ENCODE measurements around the gene MYH14.
"Not testable (repeated sequence)": the region's sequence is repeated elsewhere in the genome, so short reads cannot be mapped to it uniquely, and the experiment has no call there.

MYH14 gene

GRCh38 chr19:50233308-50233910, 30.0 kb downstream of the MYH14 start:
- TF ChIP-seq, protein P1, sequence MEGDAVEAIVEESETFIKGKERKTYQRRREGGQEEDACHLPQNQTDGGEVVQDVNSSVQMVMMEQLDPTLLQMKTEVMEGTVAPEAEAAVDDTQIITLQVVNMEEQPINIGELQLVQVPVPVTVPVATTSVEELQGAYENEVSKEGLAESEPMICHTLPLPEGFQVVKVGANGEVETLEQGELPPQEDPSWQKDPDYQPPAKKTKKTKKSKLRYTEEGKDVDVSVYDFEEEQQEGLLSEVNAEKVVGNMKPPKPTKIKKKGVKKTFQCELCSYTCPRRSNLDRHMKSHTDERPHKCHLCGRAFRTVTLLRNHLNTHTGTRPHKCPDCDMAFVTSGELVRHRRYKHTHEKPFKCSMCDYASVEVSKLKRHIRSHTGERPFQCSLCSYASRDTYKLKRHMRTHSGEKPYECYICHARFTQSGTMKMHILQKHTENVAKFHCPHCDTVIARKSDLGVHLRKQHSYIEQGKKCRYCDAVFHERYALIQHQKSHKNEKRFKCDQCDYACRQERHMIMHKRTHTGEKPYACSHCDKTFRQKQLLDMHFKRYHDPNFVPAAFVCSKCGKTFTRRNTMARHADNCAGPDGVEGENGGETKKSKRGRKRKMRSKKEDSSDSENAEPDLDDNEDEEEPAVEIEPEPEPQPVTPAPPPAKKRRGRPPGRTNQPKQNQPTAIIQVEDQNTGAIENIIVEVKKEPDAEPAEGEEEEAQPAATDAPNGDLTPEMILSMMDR (IDR thresholded peaks at IDR 0.05; ENCODE audit: insufficient read depth, low read length, poor library complexity, severe bottlenecking), result no peak
- no peak for TF ChIP-seq EZH2phosphoT487 (conservative IDR thresholded peaks at IDR 0.05; ENCODE audit: low read length)
- H3K9ac ChIP-seq (ENCODE audit: low read length), result no peak overlapping the region
- H3K9me3 ChIP-seq (ENCODE audit: insufficient read depth, low read length), result no peaks in the 10 kb centered on the region
- no peaks in the 10 kb centered on the region for H3K36me3 ChIP-seq (ENCODE audit: low read length)
- H3K9me2 ChIP-seq (replicated peaks; ENCODE audit: insufficient read depth, low read length), result no peaks in the 10 kb centered on the region
- no peaks in the 10 kb centered on the region for H3K27me3 ChIP-seq (ENCODE audit: low read length)
- no peaks in the 10 kb centered on the region for H3K79me2 ChIP-seq (ENCODE audit: insufficient read depth, low read length)
- no peaks in the 10 kb centered on the region for H3F3A ChIP-seq (ENCODE audit: insufficient read depth)
- H3K4me3 ChIP-seq (ENCODE audit: insufficient read depth, low read length, poor library complexity, severe bottlenecking), result no peak overlapping the region
- no peak overlapping the region for H3K27ac ChIP-seq (ENCODE audit: low read depth, low read length)
- no peak overlapping the region for H2AFZ ChIP-seq (ENCODE audit: low read depth, low read length, severe bottlenecking)
- no peaks in the 10 kb centered on the region for H4K20me1 ChIP-seq (ENCODE audit: low read depth, low read length)
- H3K4me2 ChIP-seq (ENCODE audit: low read depth, low read length, poor library complexity, severe bottlenecking), result no peak overlapping the region

DNA sequence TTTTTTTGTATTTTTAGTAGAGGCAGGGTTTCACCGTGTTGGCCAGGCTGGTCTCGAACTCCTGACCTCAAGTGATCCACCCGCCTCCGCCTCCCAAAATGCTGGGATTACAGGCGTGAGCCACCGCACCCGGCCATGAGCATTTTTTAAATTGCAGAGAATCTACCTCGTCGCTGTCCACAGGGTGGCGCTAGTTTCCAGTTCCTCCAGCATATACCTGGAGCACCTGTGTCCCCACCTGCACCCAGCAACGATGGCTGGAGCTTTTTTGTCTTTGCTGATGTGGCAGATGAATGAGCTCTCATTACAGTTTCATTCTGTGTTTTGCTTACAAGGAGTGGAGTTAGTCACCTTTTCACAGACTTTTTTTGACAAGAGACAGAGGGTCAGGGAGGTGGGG, 34.1 kb downstream of the MYH14 start:
- not testable (repeated sequence) for H3K9ac ChIP-seq (ENCODE audit: low read length); H3K27me3 ChIP-seq (ENCODE audit: low read length)

GRCh38 chr19:50238043-50238442, 34.6 kb downstream of the MYH14 start:
- no peak overlapping the region for H3K27ac ChIP-seq (ENCODE audit: low read depth, low read length)
- H3K4me2 ChIP-seq (ENCODE audit: low read depth, low read length, poor library complexity, severe bottlenecking), result no peak overlapping the region
- H4K20me1 ChIP-seq (ENCODE audit: low read depth, low read length), result no peaks in the 10 kb centered on the region
- H3F3A ChIP-seq (ENCODE audit: insufficient read depth), result no peaks in the 10 kb centered on the region
- H3K9me2 ChIP-seq (replicated peaks; ENCODE audit: insufficient read depth, low read length), result no peaks in the 10 kb centered on the region
- TF ChIP-seq, protein P1 (IDR thresholded peaks at IDR 0.05; ENCODE audit: insufficient read depth, low read length, poor library complexity, severe bottlenecking), result no peak
- TF ChIP-seq EZH2phosphoT487 (conservative IDR thresholded peaks at IDR 0.05; ENCODE audit: low read length), result no peak
- H3K9me3 ChIP-seq (ENCODE audit: insufficient read depth, low read length), result no peaks in the 10 kb centered on the region
- H3K36me3 ChIP-seq (ENCODE audit: low read length), result no peaks in the 10 kb centered on the region
- H3K79me2 ChIP-seq (ENCODE audit: insufficient read depth, low read length), result no peaks in the 10 kb centered on the region
- H3K9ac ChIP-seq (ENCODE audit: low read length), result no peak overlapping the region
- no peak overlapping the region for H2AFZ ChIP-seq (ENCODE audit: low read depth, low read length, severe bottlenecking)
- no peaks in the 10 kb centered on the region for H3K27me3 ChIP-seq (ENCODE audit: low read length)
- no peak overlapping the region for H3K4me3 ChIP-seq (ENCODE audit: insufficient read depth, low read length, poor library complexity, severe bottlenecking)

More for the DNA sequence above, 34.1 kb downstream of the MYH14 start:
- H3K9me2 ChIP-seq (replicated peaks; ENCODE audit: insufficient read depth, low read length); H3F3A ChIP-seq (ENCODE audit: insufficient read depth); H2AFZ ChIP-seq (ENCODE audit: low read depth, low read length, severe bottlenecking); H3K79me2 ChIP-seq (ENCODE audit: insufficient read depth, low read length); H3K27ac ChIP-seq (ENCODE audit: low read depth, low read length); H4K20me1 ChIP-seq (ENCODE audit: low read depth, low read length); H3K9me3 ChIP-seq (ENCODE audit: insufficient read depth, low read length); H3K4me3 ChIP-seq (ENCODE audit: insufficient read depth, low read length, poor library complexity, severe bottlenecking); H3K4me2 ChIP-seq (ENCODE audit: low read depth, low read length, poor library complexity, severe bottlenecking); H3K36me3 ChIP-seq (ENCODE audit: low read length): not testable (repeated sequence)

DNA sequence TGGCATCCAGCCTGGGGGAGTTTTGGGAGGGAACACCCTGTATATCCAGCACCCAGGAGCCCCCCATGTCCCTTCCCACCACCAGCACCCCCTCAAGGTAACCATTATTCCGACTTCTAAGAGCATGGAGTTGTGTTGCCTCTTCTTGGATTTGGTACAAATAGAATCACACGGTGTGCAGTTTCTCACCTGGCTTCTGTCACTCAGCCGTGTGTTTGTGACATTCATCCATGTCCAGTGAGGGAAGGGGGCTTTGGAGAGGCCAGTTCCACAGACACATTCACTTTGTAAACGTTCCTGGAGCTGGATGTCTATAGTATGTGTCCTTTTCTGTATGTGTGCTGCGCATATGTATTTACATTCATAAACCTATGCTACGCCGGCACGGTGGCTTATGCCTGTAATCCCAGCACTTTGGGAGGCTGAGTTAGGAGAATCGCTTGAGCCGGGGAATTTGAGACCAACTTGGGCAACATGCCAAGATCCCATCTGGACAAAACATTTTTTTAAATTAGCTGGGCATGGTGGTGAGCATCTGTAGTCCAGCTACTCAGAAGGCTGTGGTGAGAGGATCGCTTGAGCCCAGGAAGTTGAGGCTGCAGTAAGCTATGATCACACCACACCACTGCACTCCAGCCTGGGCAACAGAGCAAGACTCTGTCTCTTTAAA, 36.6 kb downstream of the MYH14 start:
- Histone ChIP-seq H4K20me1 (ENCODE audit: low read depth, low read length) (no peaks in the 10 kb centered on the region), H2AFZ (ENCODE audit: low read depth, low read length, severe bottlenecking) (no peak overlapping the region), H3K79me2 (ENCODE audit: insufficient read depth, low read length) (no peaks in the 10 kb centered on the region), H3K27ac (ENCODE audit: low read depth, low read length) (no peak overlapping the region), H3K9ac (ENCODE audit: low read length) (no peak overlapping the region), H3F3A (ENCODE audit: insufficient read depth) (no peaks in the 10 kb centered on the region), H3K27me3 (ENCODE audit: low read length) (no peaks in the 10 kb centered on the region), H3K9me2 (replicated peaks; ENCODE audit: insufficient read depth, low read length) (no peaks in the 10 kb centered on the region), H3K4me2 (ENCODE audit: low read depth, low read length, poor library complexity, severe bottlenecking) (no peak overlapping the region), H3K9me3 (ENCODE audit: insufficient read depth, low read length) (no peaks in the 10 kb centered on the region), H3K36me3 (ENCODE audit: low read length) (no peaks in the 10 kb centered on the region), H3K4me3 (ENCODE audit: insufficient read depth, low read length, poor library complexity, severe bottlenecking) (no peak overlapping the region)
- TF ChIP-seq EZH2phosphoT487 (conservative IDR thresholded peaks at IDR 0.05; ENCODE audit: low read length), result no peak
- TF ChIP-seq, protein P1 (IDR thresholded peaks at IDR 0.05; ENCODE audit: insufficient read depth, low read length, poor library complexity, severe bottlenecking), result no peak
